Left lung (tissue), 10 donors: ENCODE measurements around the gene RTP3. TPM values are rescaled to one million over a fixed set of nuclear protein-coding genes. Genes with fewer than 3 reads are reported as not detected.

ENCODE experiments used
- ATAC-seq: fragments of 200-7000 bp; cut with Tn5 transposase; one replicate; pipeline ENCODE4 v1.9.1; 2020; ENCODE audit warnings: moderate library complexity
- DNase-seq, 4 donors: peaks; one replicate each; pipeline ENCODE4 v3.0.0-alpha.2; 2013 to 2020
- H3K27ac ChIP-seq, 2 donors: fragments of 200-600 bp; sonication (generic) in 1 of 2; one replicate each; pipeline versions ENCODE4 v1.5.0 to v1.8.0; 2020 to 2021
- H3K27me3 ChIP-seq, 2 donors: fragments of 200-600 bp; sonication (generic) in 1 of 2; one replicate each; pipeline versions ENCODE4 v1.5.0 to v1.8.0; 2020 to 2021
- H3K36me3 ChIP-seq, 2 donors: fragments of 200-600 bp; sonication (generic) in 1 of 2; one replicate each; pipeline versions ENCODE4 v1.5.0 to v1.8.0; 2020 to 2021
- H3K4me1 ChIP-seq, 2 donors: fragments of 200-600 bp; one replicate each; pipeline ENCODE4 v1.8.0; 2021
- H3K4me3 ChIP-seq, 2 donors: fragments of 200-600 bp; sonication (generic) in 1 of 2; one replicate each; pipeline versions ENCODE4 v1.5.0 to v1.8.0; 2020 to 2021; ENCODE audit warnings: mild to moderate bottlenecking in 1 of 2
- H3K9me3 ChIP-seq, 2 donors: fragments of 200-600 bp; sonication (generic) in 1 of 2; one replicate each; pipeline versions ENCODE4 v1.5.0 to v1.8.0; 2020 to 2021
- intact Hi-C, 2 donors: fragments of 100-400 bp; cut with DNase I; formaldehyde crosslinking; loops; one replicate each; pipeline versions ENCODE4 v1.11.2 to v1.14.2; 2022
- polyA plus RNA-seq, 6 donors: library from polyadenylated mRNA; unstranded; fragments of 120-200 nt; gene quantifications; one replicate each; pipeline ENCODE4 v1.2.1, GENCODE V29; 2013; ENCODE audit not compliant: insufficient read length in 6 of 6
- total RNA-seq, 2 donors: library from RNA; stranded (reverse); fragmentation: NEBNext Ultra II Directional; extraction: Animal tissue kit (Norgen Biotek cat#: 25700); gene quantifications; one replicate each; pipeline ENCODE4 v1.2.1, GENCODE V29; 2021
- TF ChIP-seq, protein P1 (sequence below), 2 donors: fragments of 200-600 bp; sonication (generic) in 1 of 2; IDR thresholded peaks; one replicate each; pipeline versions ENCODE4 v1.5.0 to v1.8.0; 2021; ENCODE audit warnings: antibody characterized with exemption in 2 of 2
- donor health status: DM: no; HTN: yes; CAD: no.
- donor health status: DM: no; HTN: no; CAD: no.

RTP3 gene
- total and polyA plus RNA-seq, 8 donors: 0.13 TPM; not detected in 7

- Histone ChIP-seq H3K4me1 (no peaks in the 10 kb centered on the region), H3K4me3 (no peak overlapping the region), H3K27ac (peak overlapping the region in 1 of 2 donors; percentile 41), H3K27me3 (no peaks in the 10 kb centered on the region), H3K9me3 (no peaks in the 10 kb centered on the region), H3K36me3 (peaks cover 0 to 22% of the 10 kb centered on the region in 2 donors)
- TF ChIP-seq, protein P1, sequence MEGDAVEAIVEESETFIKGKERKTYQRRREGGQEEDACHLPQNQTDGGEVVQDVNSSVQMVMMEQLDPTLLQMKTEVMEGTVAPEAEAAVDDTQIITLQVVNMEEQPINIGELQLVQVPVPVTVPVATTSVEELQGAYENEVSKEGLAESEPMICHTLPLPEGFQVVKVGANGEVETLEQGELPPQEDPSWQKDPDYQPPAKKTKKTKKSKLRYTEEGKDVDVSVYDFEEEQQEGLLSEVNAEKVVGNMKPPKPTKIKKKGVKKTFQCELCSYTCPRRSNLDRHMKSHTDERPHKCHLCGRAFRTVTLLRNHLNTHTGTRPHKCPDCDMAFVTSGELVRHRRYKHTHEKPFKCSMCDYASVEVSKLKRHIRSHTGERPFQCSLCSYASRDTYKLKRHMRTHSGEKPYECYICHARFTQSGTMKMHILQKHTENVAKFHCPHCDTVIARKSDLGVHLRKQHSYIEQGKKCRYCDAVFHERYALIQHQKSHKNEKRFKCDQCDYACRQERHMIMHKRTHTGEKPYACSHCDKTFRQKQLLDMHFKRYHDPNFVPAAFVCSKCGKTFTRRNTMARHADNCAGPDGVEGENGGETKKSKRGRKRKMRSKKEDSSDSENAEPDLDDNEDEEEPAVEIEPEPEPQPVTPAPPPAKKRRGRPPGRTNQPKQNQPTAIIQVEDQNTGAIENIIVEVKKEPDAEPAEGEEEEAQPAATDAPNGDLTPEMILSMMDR (IDR thresholded peaks at IDR 0.05): no peak
- intact Hi-C loops: no loop called here
- DNase-seq: no peak
- no peak for ATAC-seq
These were observed 43.6 kb upstream of the RTP3 start for GRCh38 chr3:46454209-46454595.

GRCh38 chr3:46454606-46455005 is 43.2 kb upstream of the RTP3 start:
- TF ChIP-seq, protein P1 (IDR thresholded peaks at IDR 0.05): no peak
- peaks cover 0 to 19% of the 10 kb centered on the region in 2 donors for H3K36me3 ChIP-seq
- no peak for DNase-seq
- intact Hi-C loops: no loop called here
- H3K9me3 ChIP-seq: no peaks in the 10 kb centered on the region
- ATAC-seq: no peak
- no peaks in the 10 kb centered on the region for H3K4me1 ChIP-seq
- peak overlapping the region in 1 of 2 donors; percentile 37 for H3K27ac ChIP-seq
- H3K4me3 ChIP-seq: no peak overlapping the region
- no peaks in the 10 kb centered on the region for H3K27me3 ChIP-seq

GRCh38 chr3:46455231-46456115 is 42.3 kb upstream of the RTP3 start:
- TF ChIP-seq, protein P1 (IDR thresholded peaks at IDR 0.05): no peak
- Histone ChIP-seq H3K27me3 (no peaks in the 10 kb centered on the region), H3K27ac (peak overlapping the region in 1 of 2 donors; percentile 37), H3K36me3 (peaks cover 0 to 15% of the 10 kb centered on the region in 2 donors), H3K4me1 (no peaks in the 10 kb centered on the region), H3K4me3 (no peak overlapping the region), H3K9me3 (no peaks in the 10 kb centered on the region)
- ATAC-seq: no peak
- intact Hi-C loops: no loop called here
- DNase-seq: no peak

- no peaks in the 10 kb centered on the region for H3K27me3 ChIP-seq
- no peaks in the 10 kb centered on the region for H3K9me3 ChIP-seq
- DNase-seq: no peak
- H3K4me1 ChIP-seq: peaks cover 0 to 1% of the 10 kb centered on the region in 2 donors
- H3K4me3 ChIP-seq: no peak overlapping the region
- H3K36me3 ChIP-seq: peaks cover 0 to 15% of the 10 kb centered on the region in 2 donors
- TF ChIP-seq, protein P1 (IDR thresholded peaks at IDR 0.05): no peak
- no peak overlapping the region for H3K27ac ChIP-seq
- no peak for ATAC-seq
- intact Hi-C loops: no loop called here
These were observed 41.7 kb upstream of the RTP3 start for GRCh38 chr3:46456118-46456517.

DNA sequence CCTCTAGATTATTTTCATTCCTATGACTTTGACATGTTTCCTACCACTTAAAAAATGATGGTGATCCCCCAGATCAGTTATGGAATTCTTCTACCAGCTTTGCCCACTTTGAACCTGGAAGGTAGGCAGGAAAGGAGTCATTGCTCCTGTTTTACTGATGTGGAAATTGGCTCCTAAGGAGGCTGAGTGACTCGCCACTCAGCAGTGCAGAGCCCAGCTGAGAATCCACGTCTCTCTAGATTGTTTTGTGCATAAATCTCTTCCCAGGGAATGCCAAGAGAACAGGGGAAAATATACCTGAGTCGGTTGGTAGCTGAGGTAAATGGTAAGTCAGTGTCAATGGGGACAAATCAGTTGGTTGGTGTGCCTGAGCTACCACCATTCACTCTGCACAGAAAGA is 37.7 kb upstream of the RTP3 start:
- DNase-seq (no peak), ATAC-seq (no peak)
- H3K9me3 ChIP-seq: no peaks in the 10 kb centered on the region
- peaks cover 0 to 41% of the 10 kb centered on the region in 2 donors for H3K4me1 ChIP-seq
- intact Hi-C loops: no loop called here
- peaks cover 0 to 6% of the 10 kb centered on the region in 2 donors for H3K36me3 ChIP-seq
- TF ChIP-seq, protein P1 (IDR thresholded peaks at IDR 0.05): no peak
- no peak overlapping the region for H3K4me3 ChIP-seq
- H3K27ac ChIP-seq: peak overlapping the region in 1 of 2 donors; percentile 13
- peaks cover 10 to 21% of the 10 kb centered on the region in 2 donors for H3K27me3 ChIP-seq
